HepG2 (cell line): ENCODE data around the gene ANTXR1. TPM values are rescaled to one million over a fixed set of nuclear protein-coding genes. Genes with fewer than 3 reads are reported as not detected.

ENCODE experiments used
- ATAC-seq: fragments of 200-7000 bp; cut with Tn5 transposase; 3 replicates; pipeline ENCODE4 v1.9.1; 2020; ENCODE audit warnings: mild to moderate bottlenecking, moderate library complexity
- BruUV-seq: library from RNA; stranded (reverse); fragments of 400-500 nt; replicated peaks from 2 replicates; lab custom pipeline; 2021; lab: Mats Ljungman, UMichigan
- CTCF ChIA-PET: fragments of 300-600 bp; formaldehyde crosslinking; extraction: SDS; loops from one replicate; lab custom pipeline; 2021; ENCODE audit warnings: low total read pairs, inconsistent platforms, low intra/inter-chr PET ratio; lab: Yijun Ruan, JAX
- POLR2A ChIA-PET: fragments of 350-600 bp; sonication (Branson Sonifier 250); formaldehyde crosslinking; loops from one replicate; lab custom pipeline; 2020; ENCODE audit warnings: antibody characterized with exemption, inconsistent platforms; lab: Yijun Ruan, JAX
- DNase-seq: peaks from one replicate; pipeline ENCODE4 v3.0.0-alpha.2; 2015; ENCODE audit warnings: low spot score
- FAIRE-seq: peaks from 3 replicates; lab custom pipeline; 2011; peaks lifted over from hg19 to GRCh38; lab: Jason Lieb, UNC
- H2AFZ ChIP-seq: one replicate; pipeline ENCODE4 v1.6.1; 2011; ENCODE audit warnings: low read length, inconsistent platforms
- H3K27ac ChIP-seq: fragments of 300-600 bp; 3 replicates; pipeline ENCODE4 v1.8.0; 2011; ENCODE audit warnings: mixed run types, mild to moderate bottlenecking, mixed read lengths, low read length, inconsistent platforms; ENCODE audit not compliant: insufficient read depth; ENCODE audit errors: extremely low read length
- H3K27me3 ChIP-seq, 2 experiments: fragments of 200-600 bp in 1 of 2; 2 replicates in 1 of 2; 3 replicates in 1 of 2; pipeline versions ENCODE4 v1.6.0 to v1.8.0; 2011; ENCODE audit warnings: low read length in 2 of 2, mild to moderate bottlenecking in 2 of 2, moderate library complexity in 2 of 2, inconsistent platforms in 1 of 2; ENCODE audit not compliant: insufficient read depth in 2 of 2, control insufficient read depth in 1 of 2
- H3K36me3 ChIP-seq, 2 experiments: fragments of 200-600 bp in 1 of 2; replicated peaks in 1 of 2; 2 replicates in 1 of 2; 3 replicates in 1 of 2; pipeline versions ENCODE4 v1.5.1 to v1.8.0; 2011; ENCODE audit warnings: low read length in 2 of 2, inconsistent platforms in 1 of 2; ENCODE audit not compliant: insufficient read depth in 2 of 2, control insufficient read depth in 1 of 2
- H3K4me1 ChIP-seq: 2 replicates; pipeline ENCODE4 v1.5.1; 2012; ENCODE audit warnings: low read length, inconsistent platforms; ENCODE audit not compliant: insufficient read depth
- H3K4me2 ChIP-seq: 2 replicates; pipeline ENCODE4 v1.6.0; 2011; ENCODE audit warnings: low read depth, low read length, inconsistent platforms
- H3K4me3 ChIP-seq, 3 experiments: fragments of 200-600 bp in 1 of 3; sonication (generic), shearing (Covaris generic) in 1 of 3; replicated peaks in 1 of 3; 2 replicates each; pipeline ENCODE4 v1.5.1; 2011 to 2016; ENCODE audit warnings: low read length in 3 of 3, inconsistent platforms in 2 of 3, low read depth in 2 of 3, mild to moderate bottlenecking in 2 of 3, control low read depth in 1 of 3, mixed read lengths in 1 of 3; ENCODE audit not compliant: insufficient read depth in 1 of 3
- H3K79me2 ChIP-seq: one replicate; pipeline ENCODE4 v1.6.1; 2011; ENCODE audit warnings: low read length, inconsistent platforms; ENCODE audit not compliant: insufficient read depth
- H3K9ac ChIP-seq: 2 replicates; pipeline ENCODE4 v1.6.0; 2011; ENCODE audit warnings: mild to moderate bottlenecking, low read depth, low read length, inconsistent platforms; ENCODE audit not compliant: insufficient read depth
- H3K9me3 ChIP-seq: 2 replicates; pipeline ENCODE4 v1.5.1; 2012; ENCODE audit warnings: mild to moderate bottlenecking, low read length
- H4K20me1 ChIP-seq: 2 replicates; pipeline ENCODE4 v1.6.0; 2011; ENCODE audit warnings: inconsistent platforms, mild to moderate bottlenecking, low read length, moderate library complexity; ENCODE audit not compliant: insufficient read depth
- BATF2 ChIP-seq: sonication (generic); formaldehyde crosslinking; IDR thresholded peaks from 2 replicates; pipeline ENCODE4 v1.8.0; 2022; ENCODE audit warnings: mild to moderate bottlenecking, missing genetic modification reagents, moderate library complexity
- E2F2 ChIP-seq: sonication (generic); formaldehyde crosslinking; IDR thresholded peaks from 2 replicates; pipeline ENCODE4 v1.4.0; 2020; ENCODE audit warnings: missing genetic modification reagents, borderline replicate concordance
- LBX2 ChIP-seq: sonication (generic); formaldehyde crosslinking; IDR thresholded peaks from 2 replicates; pipeline ENCODE4 v1.5.0; 2020; ENCODE audit warnings: missing genetic modification reagents, mild to moderate bottlenecking, borderline replicate concordance
- MAFF ChIP-seq: IDR thresholded peaks from 2 replicates; pipeline ENCODE4 v1.6.1; 2011; ENCODE audit warnings: low read depth, low read length, improper control_type of control experiment
- MAFK ChIP-seq, 2 experiments: IDR thresholded peaks in 1 of 2; conservative IDR thresholded peaks in 1 of 2; 2 replicates each; pipeline ENCODE4 v1.6.1; 2011; ENCODE audit warnings: improper control_type of control experiment in 2 of 2, low read length in 2 of 2
- NFRKB ChIP-seq: fragments of 450-650 bp; IDR thresholded peaks from 2 replicates; pipeline ENCODE4 v1.6.1; 2017
- NRL ChIP-seq: sonication (generic); formaldehyde crosslinking; IDR thresholded peaks from 2 replicates; pipeline ENCODE4 v1.5.0; 2020; ENCODE audit warnings: missing genetic modification reagents, mild to moderate bottlenecking, moderate library complexity, borderline replicate concordance
- TEAD2 ChIP-seq: sonication (generic); formaldehyde crosslinking; IDR thresholded peaks from 2 replicates; pipeline ENCODE4 v1.9.0; 2021; ENCODE audit warnings: missing genetic modification reagents
- ZNF256 ChIP-seq: sonication (generic); formaldehyde crosslinking; conservative IDR thresholded peaks from 2 replicates; pipeline ENCODE4 v1.4.0; 2020; ENCODE audit warnings: missing genetic modification reagents
- ZNF597 ChIP-seq: sonication (generic); formaldehyde crosslinking; IDR thresholded peaks from 2 replicates; pipeline ENCODE4 v1.5.0; 2020; ENCODE audit warnings: missing genetic modification reagents
- WGBS: methylation state at CpG from one replicate; pipeline ENCODE4 v1.1.6; 2017; ENCODE audit warnings: low lambda C conversion rate; 5-methylcytosine and 5-hydroxymethylcytosine counted together
- in situ Hi-C: cut with HindIII; loops from 2 replicates; pipeline ENCODE4 v1.10.0; 2017; ENCODE audit warnings: low pct_unique_long_range_greater_than_20kb; ENCODE audit not compliant: extremely low pct_ligation_motif_present
- intact Hi-C: fragments of 100-400 bp; cut with micrococcal nuclease; formaldehyde crosslinking; loops from one replicate; pipeline ENCODE4 v1.10.0; 2022; ENCODE audit not compliant: unreplicated experiment
- polyA plus RNA-seq, 8 experiments: library from polyadenylated mRNA; depleted of rRNA in 3 of 8; stranded (reverse) in 7 of 8; unstranded in 1 of 8; fragments of >200 nt; fragmentation: Illumina TruSeq in 4 of 8; extraction: Trizol in 4 of 8; gene quantifications; 2 replicates each; pipeline versions ENCODE4 v1.2.1 to v1.2.3, GENCODE V29; 2011 to 2016; ENCODE audit warnings: low read depth in 4 of 8, missing spikeins in 1 of 8, mixed read lengths in 1 of 8; ENCODE audit not compliant: insufficient read depth in 1 of 8
- total RNA-seq, 5 experiments: library from RNA; depleted of rRNA; stranded (reverse); fragments of >200 nt; fragmentation: Illumina TruSeq; extraction: Trizol; gene quantifications; 2 replicates each; pipeline ENCODE4 v1.2.3, GENCODE V29; 2016; ENCODE audit warnings: low read depth in 1 of 5

Gene ANTXR1
- total and polyA plus RNA-seq, 2 of the 13 experiments (the other 11 are each of a cell fraction or from before 2014, with no cell fraction given), result 4.5 to 12.7 TPM

- Histone ChIP-seq H3K4me3 (no peak overlapping the region), H3K9ac (no peak overlapping the region), H4K20me1 (no peaks in the 10 kb centered on the region), H3K4me2 (no peak overlapping the region), H3K79me2 (no peaks in the 10 kb centered on the region), H3K4me1 (no peaks in the 10 kb centered on the region), H3K36me3 (no peaks in the 10 kb centered on the region), H3K27ac (no peak overlapping the region), H3K9me3 (no peaks in the 10 kb centered on the region), H3K27me3 (no peaks in the 10 kb centered on the region), H2AFZ (no peak overlapping the region)
- no peak for TF ChIP-seq NFRKB
- CTCF ChIA-PET, result no interaction called here
- BruUV-seq, result no TSS peak
- ATAC-seq, result no peak
- no peak for FAIRE-seq
- intact Hi-C loops, result no loop called here
- 46% methylated on average over 4 of the region's 4 CpGs for WGBS
- in situ Hi-C loops, result no loop called here
- DNase-seq, result no peak
- POLR2A ChIA-PET, result no interaction called here
Observed at GRCh38 chr2:69124343-69124742, 111.4 kb downstream of the ANTXR1 start.

GRCh38 chr2:69125816-69126215 is 112.8 kb downstream of the ANTXR1 start:
- in situ Hi-C loops, result no loop called here
- CTCF ChIA-PET, result no interaction called here
- Histone ChIP-seq H3K9me3 (no peaks in the 10 kb centered on the region), H3K79me2 (no peaks in the 10 kb centered on the region), H4K20me1 (no peaks in the 10 kb centered on the region), H3K27me3 (no peaks in the 10 kb centered on the region), H2AFZ (no peak overlapping the region), H3K4me1 (no peaks in the 10 kb centered on the region), H3K27ac (no peak overlapping the region), H3K36me3 (no peaks in the 10 kb centered on the region), H3K4me3 (no peak overlapping the region), H3K4me2 (no peak overlapping the region), H3K9ac (no peak overlapping the region)
- intact Hi-C loops, result no loop called here
- ATAC-seq, result no peak
- no peak for DNase-seq
- no TSS peak for BruUV-seq
- TF ChIP-seq ZNF597 (CRISPR knock-in tag), result no peak
- no peak for TF ChIP-seq ZNF256
- TF ChIP-seq E2F2 (CRISPR knock-in tag), result no peak
- TF ChIP-seq LBX2 (CRISPR knock-in tag), result no peak
- TF ChIP-seq NRL, result no peak
- TF ChIP-seq MAFK (conservative IDR thresholded peaks at IDR 0.05 in 1 of 2, IDR thresholded peaks at IDR 0.05 in 1 of 2; ENCODE audit: low read length in 2 of 2), result peak; percentile 39 to 59; a peak in 3 of 4 replicates
- no peak for TF ChIP-seq TEAD2 (CRISPR knock-in tag)
- 0 out of 2 replicates have a peak, but pooled peaks have one; percentile 26 for TF ChIP-seq MAFF
- no peak for TF ChIP-seq BATF2
- WGBS, result 78% methylated on average over 3 of the region's 3 CpGs
- FAIRE-seq, result no peak
- POLR2A ChIA-PET, result no interaction called here
